ENCODE measurements around the gene DNAH7. TPM values are rescaled to one million over a fixed set of nuclear protein-coding genes. Genes with fewer than 3 reads are reported as not detected.

DNAH7 gene
- total RNA-seq, 1 experiment from 2014 or later = 0.09 TPM

- Histone ChIP-seq H3K79me2 (ENCODE audit: insufficient read depth, low read length) (no peaks in the 10 kb centered on the region), H4K8ac (replicated peaks; ENCODE audit: insufficient read length, low read depth, low read length) (no peak overlapping the region), H3K56ac (ENCODE audit: insufficient read length, low read depth, low read length) (no peak overlapping the region), H2AFZ (ENCODE audit: low read length) (no peak overlapping the region), H3K14ac (ENCODE audit: insufficient read depth, low read length) (no peak overlapping the region), H2BK5ac (ENCODE audit: insufficient read length, low read length) (no peak overlapping the region), H4K5ac (ENCODE audit: insufficient read length, low read depth, low read length) (no peak overlapping the region), H4K20me1 (ENCODE audit: control insufficient read depth, insufficient read depth, insufficient read length) (no peaks in the 10 kb centered on the region), H3K27ac (ENCODE audit: insufficient read length, low read depth, low read length) (no peak overlapping the region), H4K91ac (ENCODE audit: insufficient read length, low read depth, low read length) (no peak overlapping the region), H2BK120ac (ENCODE audit: low read depth, low read length, poor library complexity, severe bottlenecking) (no peak overlapping the region), H3K4me1 (ENCODE audit: insufficient read depth, low read length) (no peaks in the 10 kb centered on the region), H2BK12ac (ENCODE audit: insufficient read length, low read depth, low read length) (no peak overlapping the region), H2BK20ac (ENCODE audit: low read depth, low read length, poor library complexity, severe bottlenecking) (no peak overlapping the region), H3K4ac (ENCODE audit: low read depth, low read length) (no peak overlapping the region), H2AK5ac (ENCODE audit: insufficient read length, low read length) (no peak overlapping the region), H3K23ac (ENCODE audit: insufficient read length, low read depth, low read length) (no peak overlapping the region), H3K23me2 (ENCODE audit: insufficient read length, low read depth, low read length, poor library complexity, severe bottlenecking) (no peaks in the 10 kb centered on the region), H3K18ac (ENCODE audit: insufficient read length, low read depth, low read length) (no peak overlapping the region), H3K79me1 (ENCODE audit: insufficient read depth, low read depth, low read length, poor library complexity, severe bottlenecking) (no peaks in the 10 kb centered on the region), H3K4me2 (ENCODE audit: insufficient read depth, insufficient read length, low read length) (no peak overlapping the region), H3K27me3 (ENCODE audit: insufficient read depth, low read length) (no peaks in the 10 kb centered on the region), H2BK15ac (ENCODE audit: low read depth, low read length) (no peak overlapping the region), H3T11ph (ENCODE audit: low read length) (no peak overlapping the region), H3K9me3 (ENCODE audit: control insufficient read depth, low read depth, low read length) (no peaks in the 10 kb centered on the region), H3K9ac (ENCODE audit: extremely low read depth, insufficient read length, low read length) (no peak overlapping the region)
- H3K27ac Mint-ChIP-seq = no peak overlapping the region
- H3K4me1 Mint-ChIP-seq = no peaks in the 10 kb centered on the region
- no peaks in the 10 kb centered on the region for H3K27me3 Mint-ChIP-seq (ENCODE audit: low read depth)
- DNase-seq = no peak
- no CpG with 5 or more reads among the region's 1 CpG for WGBS (ENCODE audit: extremely low coverage, insufficient read length, low lambda C conversion rate)
- peaks cover 0 to 4% of the 10 kb centered on the region in 2 experiments; a peak in 3 of 5 replicates for H3K9me3 Mint-ChIP-seq
- no peak overlapping the region for H3K4me3 Mint-ChIP-seq
- no peak for TF ChIP-seq CTCF (conservative IDR thresholded peaks at IDR 0.05)
- H3K36me3 Mint-ChIP-seq (ENCODE audit: insufficient read depth in 1 of 3, low read depth in 3 of 3) = no peaks in the 10 kb centered on the region; a peak in 1 of 7 replicates
Observed at GRCh38 chr2:195929531-195929930, 139.1 kb downstream of the DNAH7 start.

Data from H9 (cell line).